HG03460 (cell line): ENCODE measurements around the gene ARHGAP4.

Source experiments
- ATAC-seq: cut with Tn5 transposase; IDR thresholded peaks from one replicate; pipeline ENCODE4 v1.9.1; 2021; ENCODE audit not compliant: unreplicated experiment

Gene ARHGAP4

GRCh38 chrX:153883163-153883843 lies 42.8 kb downstream of the ARHGAP4 start:
- no peak for ATAC-seq

GRCh38 chrX:153882557-153882956 lies 43.5 kb downstream of the ARHGAP4 start:
- ATAC-seq, result no peak

GRCh38 chrX:153882086-153882498 lies 44.0 kb downstream of the ARHGAP4 start:
- no peak for ATAC-seq

GRCh38 chrX:153881281-153881680 lies 44.8 kb downstream of the ARHGAP4 start:
- ATAC-seq, result no peak

- ATAC-seq, result no peak
Observed at GRCh38 chrX:153880440-153880815, 45.6 kb downstream of the ARHGAP4 start.

GRCh38 chrX:153879741-153880439 lies 46.2 kb downstream of the ARHGAP4 start:
- ATAC-seq, result no peak

GRCh38 chrX:153878969-153879653 lies 47.0 kb downstream of the ARHGAP4 start:
- ATAC-seq, result no peak

GRCh38 chrX:153878345-153878744 lies 47.7 kb downstream of the ARHGAP4 start:
- ATAC-seq, result no peak

- no peak for ATAC-seq
Observed at GRCh38 chrX:153877571-153878261, 48.3 kb downstream of the ARHGAP4 start.

- no peak for ATAC-seq
Observed at GRCh38 chrX:153876112-153876491, 50.0 kb downstream of the ARHGAP4 start.

GRCh38 chrX:153875391-153876111 lies 50.5 kb downstream of the ARHGAP4 start:
- no peak for ATAC-seq

GRCh38 chrX:153874366-153875125 lies 51.5 kb downstream of the ARHGAP4 start:
- no peak for ATAC-seq

- ATAC-seq, result no peak
Observed at GRCh38 chrX:153874085-153874365, 52.0 kb downstream of the ARHGAP4 start.

GRCh38 chrX:153873282-153874084 lies 52.6 kb downstream of the ARHGAP4 start:
- no peak for ATAC-seq

- ATAC-seq, result no peak
Observed at GRCh38 chrX:153871946-153872878, 53.9 kb downstream of the ARHGAP4 start.

GRCh38 chrX:153871451-153871850 lies 54.6 kb downstream of the ARHGAP4 start:
- no peak for ATAC-seq

GRCh38 chrX:153870791-153871360 lies 55.2 kb downstream of the ARHGAP4 start:
- no peak for ATAC-seq

GRCh38 chrX:153870288-153870690 lies 55.8 kb downstream of the ARHGAP4 start:
- no peak for ATAC-seq
